Breast epithelium (tissue), 4 donors: ENCODE data around the gene ADARB2. TPM values are rescaled to one million over a fixed set of nuclear protein-coding genes. Genes with fewer than 3 reads are reported as not detected.

Experiments used
- DNase-seq, 2 donors: peaks; one replicate each; pipeline ENCODE4 v3.0.0-alpha.2; 2019; ENCODE audit warnings: low spot score in 2 of 2
- H3K27ac ChIP-seq, 2 donors: fragments of 200-600 bp; sonication (generic) in 1 of 2; one replicate each; pipeline ENCODE4 v1.5.1; 2016 to 2019; ENCODE audit warnings: mild to moderate bottlenecking in 1 of 2
- H3K27me3 ChIP-seq, 2 donors: fragments of 200-600 bp; sonication (generic) in 1 of 2; one replicate each; pipeline versions ENCODE4 v1.5.1 to v1.6.0; 2017 to 2019; ENCODE audit warnings: control low read depth in 1 of 2, mild to moderate bottlenecking in 1 of 2
- H3K36me3 ChIP-seq: fragments of 200-600 bp; one replicate; pipeline ENCODE4 v1.5.1; 2019
- H3K4me1 ChIP-seq, 2 donors: fragments of 200-600 bp; sonication (generic); one replicate each; pipeline ENCODE4 v1.5.1; 2016 to 2019; ENCODE audit warnings: control low read depth in 1 of 2
- H3K4me3 ChIP-seq, 3 donors: fragments of 200-600 bp; sonication (generic); 1 replicate in 2 of 3; 2 replicates in 1 of 3; pipeline ENCODE4 v1.5.1; 2016 to 2019; ENCODE audit warnings: mild to moderate bottlenecking in 3 of 3, moderate library complexity in 2 of 3
- H3K9me3 ChIP-seq, 2 donors: fragments of 200-600 bp; sonication (generic) in 1 of 2; one replicate each; pipeline ENCODE4 v1.5.1; 2016 to 2019; ENCODE audit warnings: control low read depth in 1 of 2
- POLR2A ChIP-seq: fragments of 450-650 bp; IDR thresholded peaks from one replicate; pipeline ENCODE4 v1.6.1; 2016; ENCODE audit warnings: antibody characterized with exemption, mild to moderate bottlenecking, moderate library complexity
- POLR2AphosphoS5 ChIP-seq, 3 donors: sonication (generic); formaldehyde crosslinking; IDR thresholded peaks; one replicate each; pipeline ENCODE4 v1.6.1; 2017; ENCODE audit warnings: antibody characterized with exemption in 3 of 3
- intact Hi-C: fragments of 100-400 bp; cut with DNase I; formaldehyde crosslinking; loops from one replicate; pipeline ENCODE4 v1.15.1; 2023; ENCODE audit warnings: low total_unique reads
- total RNA-seq, 3 donors: library from RNA; depleted of rRNA; stranded (reverse); fragments of >200 nt; gene quantifications; one replicate each; pipeline ENCODE4 v1.1.0, GENCODE V29; 2016
- TF ChIP-seq, protein P1 (sequence below), 3 donors: fragments of 450-650 bp; IDR thresholded peaks; one replicate each; pipeline ENCODE4 v1.5.1; 2016 to 2017; ENCODE audit warnings: antibody characterized with exemption in 3 of 3, mild to moderate bottlenecking in 3 of 3, moderate library complexity in 3 of 3

ADARB2 gene
- total RNA-seq, 3 donors from 2014 or later: 0.32 to 3.9 (median 2.0) TPM

DNA sequence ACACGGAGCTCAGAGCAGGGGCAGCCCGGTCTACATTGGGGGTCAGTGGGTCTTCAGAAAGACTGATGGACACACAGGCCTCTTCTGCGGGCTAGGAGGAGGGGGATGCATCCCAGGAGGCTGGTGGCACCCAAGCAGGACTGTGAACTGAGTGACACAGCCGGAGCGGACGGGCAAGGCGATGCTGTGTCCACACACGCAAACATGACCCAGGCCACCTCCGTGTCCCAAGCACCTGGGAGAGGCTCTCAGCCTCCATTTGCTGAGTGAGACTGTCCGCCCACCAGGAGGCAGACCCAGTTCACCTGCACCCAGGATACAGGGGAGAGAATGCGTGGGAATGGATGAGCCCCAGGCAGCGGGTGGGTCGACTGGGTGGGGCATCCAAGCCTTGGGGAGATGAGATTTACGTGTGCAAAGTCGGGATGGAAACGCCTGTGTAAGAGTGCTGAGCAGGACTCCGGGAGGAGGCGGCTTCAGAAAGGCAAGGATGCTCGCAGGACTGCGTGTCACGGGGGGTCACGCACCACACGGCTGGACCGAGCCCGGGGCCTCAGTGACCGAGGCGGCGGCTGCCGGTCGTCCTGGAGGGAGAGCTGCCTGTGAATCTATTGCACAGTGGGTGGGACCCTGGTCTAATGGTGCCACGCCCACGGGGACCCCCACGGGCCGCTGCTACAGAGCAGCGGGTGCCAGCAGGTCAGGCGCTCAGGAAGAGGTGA, 262.8 kb downstream of the ADARB2 start:
- H3K4me3 ChIP-seq: no peak overlapping the region

DNA sequence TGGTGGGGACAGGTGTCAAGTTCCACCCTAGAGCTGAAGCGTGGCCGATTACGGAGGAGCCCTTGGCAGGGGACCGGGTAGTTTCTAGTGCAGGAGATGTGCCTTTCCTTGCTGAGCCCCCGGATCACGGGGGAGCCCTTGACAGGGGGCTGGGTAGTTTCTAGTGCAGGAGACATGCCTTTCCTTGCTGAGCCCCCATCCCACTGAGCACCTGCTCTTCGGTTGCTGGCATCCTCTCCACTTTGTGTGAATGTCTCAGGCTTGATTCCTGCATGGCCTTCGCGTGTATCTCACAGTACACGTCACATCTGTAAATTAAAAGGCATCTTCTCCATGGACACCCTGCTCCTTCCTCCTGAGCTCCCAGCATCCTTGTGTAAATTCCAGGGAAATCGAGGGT, 263.5 kb downstream of the ADARB2 start:
- Histone ChIP-seq H3K27ac (no peak overlapping the region), H3K4me3 (no peak overlapping the region), H3K27me3 (peaks cover 0 to 23% of the 10 kb centered on the region in 2 donors), H3K4me1 (no peaks in the 10 kb centered on the region), H3K36me3 (no peaks in the 10 kb centered on the region), H3K9me3 (no peaks in the 10 kb centered on the region)
- intact Hi-C loops: loop anchor here (1.0 kb wide), 1 partner anchor 11 kb away; no protein-coding TSS in a partner anchor
- TF ChIP-seq POLR2AphosphoS5 (IDR thresholded peaks at IDR 0.05) (no peak), POLR2A (no peak)
- TF ChIP-seq, protein P1, sequence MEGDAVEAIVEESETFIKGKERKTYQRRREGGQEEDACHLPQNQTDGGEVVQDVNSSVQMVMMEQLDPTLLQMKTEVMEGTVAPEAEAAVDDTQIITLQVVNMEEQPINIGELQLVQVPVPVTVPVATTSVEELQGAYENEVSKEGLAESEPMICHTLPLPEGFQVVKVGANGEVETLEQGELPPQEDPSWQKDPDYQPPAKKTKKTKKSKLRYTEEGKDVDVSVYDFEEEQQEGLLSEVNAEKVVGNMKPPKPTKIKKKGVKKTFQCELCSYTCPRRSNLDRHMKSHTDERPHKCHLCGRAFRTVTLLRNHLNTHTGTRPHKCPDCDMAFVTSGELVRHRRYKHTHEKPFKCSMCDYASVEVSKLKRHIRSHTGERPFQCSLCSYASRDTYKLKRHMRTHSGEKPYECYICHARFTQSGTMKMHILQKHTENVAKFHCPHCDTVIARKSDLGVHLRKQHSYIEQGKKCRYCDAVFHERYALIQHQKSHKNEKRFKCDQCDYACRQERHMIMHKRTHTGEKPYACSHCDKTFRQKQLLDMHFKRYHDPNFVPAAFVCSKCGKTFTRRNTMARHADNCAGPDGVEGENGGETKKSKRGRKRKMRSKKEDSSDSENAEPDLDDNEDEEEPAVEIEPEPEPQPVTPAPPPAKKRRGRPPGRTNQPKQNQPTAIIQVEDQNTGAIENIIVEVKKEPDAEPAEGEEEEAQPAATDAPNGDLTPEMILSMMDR (IDR thresholded peaks at IDR 0.05): no peak
- DNase-seq: no peak

More for the DNA sequence above, 262.8 kb downstream of the ADARB2 start:
- Histone ChIP-seq H3K9me3 (no peaks in the 10 kb centered on the region), H3K27ac (no peak overlapping the region), H3K27me3 (peaks cover 0 to 21% of the 10 kb centered on the region in 2 donors), H3K36me3 (no peaks in the 10 kb centered on the region), H3K4me1 (no peaks in the 10 kb centered on the region)
- intact Hi-C loops: no loop called here
- DNase-seq: no peak
- TF ChIP-seq POLR2A (no peak), POLR2AphosphoS5 (IDR thresholded peaks at IDR 0.05) (no peak)
- TF ChIP-seq, protein P1 (IDR thresholded peaks at IDR 0.05): no peak

DNA sequence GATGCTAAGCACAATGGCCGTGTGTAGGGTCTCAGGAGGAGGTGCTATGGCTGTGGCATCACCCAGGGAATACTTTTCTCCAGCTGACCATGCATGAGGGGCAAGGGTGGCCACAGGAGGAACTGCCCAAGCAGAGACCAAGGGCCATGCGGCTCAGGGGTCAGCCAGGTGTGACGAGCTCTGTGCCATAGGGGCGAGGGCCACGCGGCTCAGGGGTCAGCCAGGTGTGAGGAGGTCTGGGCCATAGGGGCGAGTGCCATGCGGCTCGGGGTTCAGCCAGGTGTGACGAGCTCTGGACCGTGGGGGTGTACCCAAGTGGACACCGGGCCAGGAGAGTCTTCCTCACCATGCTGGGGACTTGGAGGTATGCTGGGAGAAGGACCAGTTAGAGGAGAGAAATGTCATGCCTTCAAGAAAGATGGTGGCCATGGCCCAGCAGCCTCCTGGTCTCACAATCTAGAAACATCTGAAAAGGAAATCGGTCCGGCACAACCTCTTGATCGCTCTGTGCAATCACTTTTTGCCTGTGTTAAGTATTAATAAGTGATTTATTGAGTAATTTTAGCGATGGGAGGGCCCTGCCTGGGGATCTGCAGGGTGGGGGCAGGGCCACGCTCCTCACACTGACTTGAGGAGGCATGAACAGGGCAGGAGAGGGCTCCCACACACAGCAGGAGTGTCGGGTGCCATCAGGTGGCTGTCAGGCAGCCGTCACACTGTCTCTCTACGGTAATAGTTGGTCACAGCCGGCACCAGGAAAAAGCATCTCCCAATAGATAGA, 265.0 kb downstream of the ADARB2 start:
- TF ChIP-seq POLR2AphosphoS5 (IDR thresholded peaks at IDR 0.05): no peak
- TF ChIP-seq, protein P1 (IDR thresholded peaks at IDR 0.05): no peak
- TF ChIP-seq POLR2A: no peak
- H3K36me3 ChIP-seq: no peaks in the 10 kb centered on the region
- H3K9me3 ChIP-seq: no peaks in the 10 kb centered on the region
- no peak overlapping the region for H3K4me3 ChIP-seq
- H3K27me3 ChIP-seq: peaks cover 0 to 35% of the 10 kb centered on the region in 2 donors
- H3K4me1 ChIP-seq: no peaks in the 10 kb centered on the region
- no peak for DNase-seq
- intact Hi-C loops: no loop called here
- H3K27ac ChIP-seq: no peak overlapping the region

DNA sequence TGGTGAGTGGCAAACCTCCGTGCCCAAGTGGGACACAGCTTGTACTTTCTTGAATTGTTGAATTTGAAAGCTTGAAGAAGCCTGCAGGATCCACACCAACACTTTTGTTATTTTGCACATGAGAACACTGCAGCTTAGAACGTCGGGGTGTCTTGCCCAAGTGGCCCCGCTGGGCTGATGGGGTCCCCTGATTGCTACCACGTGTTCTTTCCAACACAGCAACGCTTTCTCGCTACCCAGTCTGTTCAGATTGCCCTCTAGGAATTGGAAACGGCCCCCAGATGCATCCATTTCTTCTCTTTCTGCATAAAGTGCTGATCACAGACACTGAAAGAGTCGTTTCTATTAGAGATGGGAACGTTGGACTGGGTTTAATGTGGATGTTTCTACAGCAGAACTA, 268.5 kb downstream of the ADARB2 start:
- no peak overlapping the region for H3K27ac ChIP-seq
- intact Hi-C loops: no loop called here
- H3K9me3 ChIP-seq: no peaks in the 10 kb centered on the region
- no peak for DNase-seq
- TF ChIP-seq POLR2AphosphoS5 (IDR thresholded peaks at IDR 0.05) (no peak), POLR2A (no peak)
- TF ChIP-seq, protein P1 (IDR thresholded peaks at IDR 0.05): no peak
- H3K27me3 ChIP-seq: peaks cover 0 to 21% of the 10 kb centered on the region in 2 donors
- H3K36me3 ChIP-seq: no peaks in the 10 kb centered on the region
- no peak overlapping the region for H3K4me3 ChIP-seq
- no peaks in the 10 kb centered on the region for H3K4me1 ChIP-seq
